GM18861 (cell line): ENCODE results near the gene UNC80.

Source experiments
- ATAC-seq: cut with Tn5 transposase; IDR thresholded peaks from one replicate; pipeline ENCODE4 v1.9.1; 2021; ENCODE audit not compliant: unreplicated experiment

Gene UNC80

DNA sequence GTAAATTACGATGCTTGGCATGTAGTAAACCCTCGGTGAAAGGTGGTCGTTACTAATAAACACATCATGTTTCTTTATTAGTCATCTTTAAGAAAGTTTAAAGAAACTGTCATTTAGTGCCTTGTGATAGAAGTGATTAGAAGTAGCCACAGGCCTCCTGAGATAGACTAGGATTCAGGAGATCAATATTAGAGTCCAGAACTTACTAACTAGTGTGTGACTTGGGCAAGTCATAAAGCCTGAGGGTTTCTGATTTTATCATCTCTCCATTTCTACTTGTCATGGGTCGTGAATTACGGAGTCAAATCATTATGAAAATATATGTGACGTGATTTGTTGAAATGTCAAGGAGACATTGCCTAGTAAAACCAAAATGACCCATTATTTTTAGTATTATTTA is 237.5 kb downstream of the UNC80 start:
- peak; percentile 36 for ATAC-seq

DNA sequence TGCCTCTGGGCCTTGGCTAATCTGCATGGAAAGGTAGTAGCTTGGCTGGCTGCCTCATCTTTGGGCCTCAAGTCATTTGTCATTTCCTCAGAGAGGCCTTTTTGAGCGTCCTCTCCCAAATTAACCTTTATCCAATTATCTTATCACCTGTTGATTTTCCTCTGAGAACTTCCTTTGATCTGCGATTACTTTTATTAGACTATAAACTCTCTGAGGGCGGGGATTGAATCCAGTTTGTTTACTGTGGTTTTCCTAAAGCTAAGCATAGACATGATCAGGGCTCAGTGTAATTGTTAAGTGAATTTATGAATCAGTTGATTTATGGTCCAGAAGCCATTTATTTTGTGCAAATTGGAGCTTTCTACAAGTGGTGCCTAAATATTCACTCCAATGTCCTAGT is 238.3 kb downstream of the UNC80 start:
- no peak for ATAC-seq

DNA sequence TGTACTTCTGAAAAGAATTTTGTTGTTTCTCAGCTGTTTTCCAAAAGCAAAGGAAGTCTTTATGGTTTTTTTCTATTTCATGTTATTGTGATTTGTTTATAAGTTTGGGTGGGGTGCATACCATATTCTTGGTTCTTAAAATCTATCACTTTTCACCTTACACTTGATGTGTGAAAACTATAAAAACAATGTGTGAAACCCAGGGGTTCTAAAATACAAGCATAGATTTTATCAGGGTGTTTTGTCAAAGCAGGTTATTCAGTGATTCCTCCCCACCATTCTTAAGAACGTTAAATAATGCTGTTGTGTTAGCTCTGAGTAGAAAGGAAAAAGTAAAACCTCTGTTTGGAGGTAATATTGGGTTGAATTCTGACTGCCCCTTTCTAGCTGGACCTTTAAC is 248.5 kb downstream of the UNC80 start:
- no peak for ATAC-seq

DNA sequence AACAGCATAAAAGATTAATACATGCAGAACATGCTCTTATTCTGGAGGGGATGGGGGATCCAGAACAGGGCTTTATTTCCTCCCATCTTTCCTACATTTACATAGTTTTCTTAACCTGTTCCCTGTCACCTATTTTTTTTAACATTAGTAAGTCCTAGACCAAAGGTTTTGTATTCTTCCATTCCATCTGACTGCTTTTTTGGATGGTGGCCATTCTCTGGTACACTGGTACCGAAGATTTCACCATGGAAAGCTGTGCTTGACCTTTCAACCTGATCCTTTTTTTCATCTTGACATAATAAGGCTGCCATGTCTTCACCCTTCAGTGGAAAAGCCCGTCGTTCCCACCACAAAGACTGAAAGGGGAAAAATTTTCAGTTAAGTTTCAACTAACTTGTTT is 251.2 kb downstream of the UNC80 start:
- no peak for ATAC-seq

DNA sequence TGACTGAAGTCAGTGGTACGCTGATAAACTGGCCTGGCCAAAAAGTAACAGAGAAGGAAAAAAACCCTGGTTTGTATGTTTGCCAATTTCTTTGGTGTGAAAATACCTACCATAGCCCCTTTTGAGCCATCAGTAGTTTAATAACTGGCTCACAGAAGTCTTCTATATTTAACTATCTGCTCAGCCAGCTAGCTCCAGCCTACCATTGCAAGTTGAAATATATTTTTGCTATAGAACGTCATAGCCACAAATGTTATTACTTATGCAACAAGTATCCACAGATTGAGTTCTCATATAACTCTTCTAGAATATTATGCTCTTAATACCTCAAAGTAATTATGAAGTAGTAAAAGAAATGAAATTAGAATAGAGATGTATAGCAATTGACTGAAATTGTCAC is 256.0 kb downstream of the UNC80 start:
- no peak for ATAC-seq

DNA sequence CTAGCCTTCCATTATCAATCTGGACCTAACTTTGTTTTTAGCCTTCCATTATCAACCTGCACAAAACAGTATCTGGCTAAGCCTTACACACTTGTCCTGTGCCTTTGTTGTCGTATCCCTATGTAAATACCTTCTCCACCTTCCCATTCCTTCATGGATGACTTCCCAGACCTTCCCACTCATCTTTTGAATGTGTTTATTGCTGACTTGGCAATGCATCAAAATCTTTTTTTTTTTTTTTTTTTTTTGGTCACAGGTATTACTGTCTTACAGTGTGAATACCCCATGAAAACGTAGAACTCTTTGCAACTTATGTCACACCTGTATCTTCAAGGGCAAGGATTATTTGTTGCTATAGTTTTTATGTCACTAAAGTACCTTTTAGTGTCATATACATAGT is 256.5 kb downstream of the UNC80 start:
- no peak for ATAC-seq

DNA sequence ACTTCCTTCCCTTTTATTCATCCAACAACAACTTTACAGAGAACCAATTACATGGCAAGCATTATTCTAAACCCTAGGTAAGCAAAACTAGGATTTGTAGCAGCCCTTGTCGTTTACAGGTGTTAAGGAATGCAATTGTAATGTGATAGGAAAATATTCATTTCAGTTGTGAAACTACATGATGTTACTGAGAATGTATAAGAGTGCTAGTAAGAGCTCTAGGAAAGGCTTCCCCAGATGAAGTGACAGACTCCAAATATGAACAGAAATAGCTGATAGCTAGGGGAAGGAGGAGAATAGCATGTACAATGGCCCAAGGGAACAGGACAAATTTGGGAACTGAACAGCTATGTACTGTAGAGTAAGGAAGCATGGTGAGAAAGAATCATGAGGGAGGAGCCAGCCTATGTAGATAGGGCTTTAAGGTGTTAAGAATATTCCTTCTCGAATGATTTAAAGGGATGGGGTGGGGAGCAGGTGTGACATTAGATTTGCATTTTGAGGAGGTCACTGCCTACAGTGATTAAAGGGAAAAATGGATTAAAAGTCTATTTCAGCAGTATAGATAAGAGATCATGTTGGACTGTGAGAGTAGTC is 262.6 kb downstream of the UNC80 start:
- ATAC-seq, result no peak

DNA sequence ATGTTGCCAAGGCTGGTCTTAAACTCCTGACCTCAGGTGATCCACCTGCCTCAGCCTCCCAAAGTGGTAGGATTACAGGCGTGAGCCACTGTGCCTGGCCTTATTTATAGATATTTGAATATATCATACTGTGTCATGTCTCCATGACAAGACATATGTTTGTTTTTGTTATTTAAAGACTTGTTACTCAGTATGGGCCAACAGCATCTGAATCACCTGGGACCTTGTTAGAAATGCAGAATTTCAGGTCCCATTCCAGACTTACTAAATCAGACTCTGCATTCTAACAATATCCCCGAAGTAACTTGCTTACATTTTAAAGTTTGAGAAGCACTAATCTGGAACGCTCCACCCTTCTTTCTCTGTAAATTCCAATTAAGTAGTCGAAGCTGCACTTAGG is 264.0 kb downstream of the UNC80 start:
- no peak for ATAC-seq

DNA sequence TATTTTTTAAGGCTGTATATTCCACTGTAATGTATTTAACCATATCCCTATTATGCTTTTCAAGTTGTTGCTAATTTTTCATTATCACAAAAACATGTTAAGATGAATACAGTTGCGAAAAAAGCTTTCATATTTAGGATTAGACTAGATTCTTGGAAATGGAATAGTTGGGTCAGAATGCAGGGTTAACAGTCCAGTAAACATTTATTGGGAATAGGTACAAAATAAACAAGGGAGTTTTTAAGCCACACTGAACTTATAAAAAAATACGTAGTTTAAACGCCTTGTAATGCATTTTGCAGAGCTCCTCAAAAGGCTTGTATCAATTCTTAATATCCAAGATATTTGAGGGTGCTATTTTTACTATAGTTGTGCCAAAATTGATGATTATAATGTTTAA is 266.4 kb downstream of the UNC80 start:
- no peak for ATAC-seq

DNA sequence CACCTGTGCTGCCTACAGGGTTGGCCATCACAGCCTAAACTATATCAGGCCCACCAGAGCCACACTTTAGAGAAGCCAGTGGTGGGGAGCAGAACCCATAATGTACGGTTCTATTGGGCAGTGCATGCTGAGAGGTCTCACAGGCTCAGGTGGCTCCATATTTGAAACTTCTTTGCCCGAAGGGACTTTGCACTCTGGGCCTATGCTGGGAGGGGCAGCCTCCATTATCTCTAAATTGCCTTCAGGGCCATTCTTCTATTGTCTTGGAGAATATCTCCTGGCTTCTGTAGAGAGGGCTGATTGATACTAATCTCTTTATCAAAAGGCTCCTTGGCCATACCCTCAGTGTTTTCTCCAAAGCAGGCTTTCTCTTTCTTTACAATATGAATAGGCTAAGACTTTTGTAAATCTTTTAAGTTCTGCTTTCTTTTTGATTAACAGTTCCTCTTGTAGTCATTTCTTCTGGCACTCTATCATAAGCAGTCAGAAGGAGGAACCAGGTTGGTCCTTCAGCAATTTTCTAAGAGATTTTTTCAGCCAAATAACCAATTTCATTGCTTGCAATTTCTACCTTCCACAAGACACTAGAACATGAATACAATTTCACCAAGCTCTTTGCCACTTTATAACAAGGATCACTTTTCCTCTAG is 275.3 kb downstream of the UNC80 start:
- no peak for ATAC-seq
